Lower leg skin (tissue), 3 donors: Measurements from ENCODE around the gene IGIP.

Source experiments
- POLR2A ChIP-seq, 2 donors: fragments of 450-650 bp; IDR thresholded peaks; one replicate each; pipeline ENCODE4 v1.6.1; 2016 to 2017; ENCODE audit warnings: antibody characterized with exemption in 2 of 2, mild to moderate bottlenecking in 1 of 2, moderate library complexity in 1 of 2
- TF ChIP-seq, protein P1 (sequence below), 3 donors: fragments of 450-650 bp; IDR thresholded peaks; one replicate each; pipeline ENCODE4 v1.5.1; 2016; ENCODE audit warnings: antibody characterized with exemption in 3 of 3, mild to moderate bottlenecking in 3 of 3, moderate library complexity in 2 of 3

DNA sequence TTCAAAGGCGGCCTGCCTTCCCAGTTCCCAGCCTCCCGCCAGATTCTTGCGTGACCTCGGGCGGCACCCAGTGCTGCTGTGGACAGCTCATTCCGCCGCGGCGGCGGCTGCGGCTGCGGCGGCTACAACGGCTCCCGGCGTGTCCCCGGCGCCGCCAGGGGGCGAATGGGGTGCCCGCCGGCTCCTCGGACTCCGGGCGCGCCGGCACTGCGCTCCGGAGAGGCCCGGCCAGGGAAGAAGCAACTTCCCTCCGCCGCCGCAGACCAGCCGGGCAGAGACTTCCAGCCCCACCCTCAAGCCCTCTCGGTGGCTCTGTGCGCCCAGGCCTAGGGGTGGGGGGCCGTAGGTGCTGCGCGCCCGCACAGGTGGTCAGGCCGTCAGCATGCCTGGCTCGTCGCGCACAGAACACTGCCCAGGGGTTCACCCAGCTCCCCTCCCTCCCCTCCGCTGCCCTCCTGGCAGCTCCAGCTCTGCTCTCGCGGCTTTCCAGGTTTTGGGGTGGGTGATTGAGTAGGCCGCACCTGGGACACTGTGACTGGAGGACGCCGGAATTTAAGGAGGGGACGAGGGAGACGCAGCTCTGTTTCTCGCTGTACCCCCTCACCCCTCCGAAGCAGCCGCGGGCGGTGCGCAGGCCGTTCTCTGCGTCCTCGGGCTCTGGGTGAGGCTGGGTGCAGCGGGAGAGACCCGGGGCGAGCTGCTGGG lies 20.2 kb downstream of the IGIP start:
- TF ChIP-seq, protein P1, sequence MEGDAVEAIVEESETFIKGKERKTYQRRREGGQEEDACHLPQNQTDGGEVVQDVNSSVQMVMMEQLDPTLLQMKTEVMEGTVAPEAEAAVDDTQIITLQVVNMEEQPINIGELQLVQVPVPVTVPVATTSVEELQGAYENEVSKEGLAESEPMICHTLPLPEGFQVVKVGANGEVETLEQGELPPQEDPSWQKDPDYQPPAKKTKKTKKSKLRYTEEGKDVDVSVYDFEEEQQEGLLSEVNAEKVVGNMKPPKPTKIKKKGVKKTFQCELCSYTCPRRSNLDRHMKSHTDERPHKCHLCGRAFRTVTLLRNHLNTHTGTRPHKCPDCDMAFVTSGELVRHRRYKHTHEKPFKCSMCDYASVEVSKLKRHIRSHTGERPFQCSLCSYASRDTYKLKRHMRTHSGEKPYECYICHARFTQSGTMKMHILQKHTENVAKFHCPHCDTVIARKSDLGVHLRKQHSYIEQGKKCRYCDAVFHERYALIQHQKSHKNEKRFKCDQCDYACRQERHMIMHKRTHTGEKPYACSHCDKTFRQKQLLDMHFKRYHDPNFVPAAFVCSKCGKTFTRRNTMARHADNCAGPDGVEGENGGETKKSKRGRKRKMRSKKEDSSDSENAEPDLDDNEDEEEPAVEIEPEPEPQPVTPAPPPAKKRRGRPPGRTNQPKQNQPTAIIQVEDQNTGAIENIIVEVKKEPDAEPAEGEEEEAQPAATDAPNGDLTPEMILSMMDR (IDR thresholded peaks at IDR 0.05), result no peak
- no peak for TF ChIP-seq POLR2A (IDR thresholded peaks at IDR 0.05)
